Tibial nerve (tissue), 4 donors: ENCODE measurements around the gene MMP28. TPM values are rescaled to one million over a fixed set of nuclear protein-coding genes. Genes with fewer than 3 reads are reported as not detected.

ENCODE experiments used
- DNase-seq, 2 donors: peaks; one replicate each; pipeline ENCODE4 v3.0.0-alpha.2; 2019; ENCODE audit warnings: low spot score in 2 of 2
- H3K27ac ChIP-seq, 4 donors: fragments of 200-600 bp; sonication (generic) in 3 of 4; one replicate each; pipeline ENCODE4 v1.5.1; 2017 to 2019; ENCODE audit warnings: mild to moderate bottlenecking in 1 of 4
- H3K27me3 ChIP-seq, 2 donors: fragments of 200-600 bp; sonication (generic) in 1 of 2; one replicate each; pipeline versions ENCODE4 v1.5.1 to v1.6.0; 2017 to 2019
- H3K36me3 ChIP-seq, 3 donors: fragments of 200-600 bp; sonication (generic); one replicate each; pipeline ENCODE4 v1.5.1; 2018 to 2019
- H3K4me1 ChIP-seq, 4 donors: fragments of 200-600 bp; sonication (generic) in 3 of 4; one replicate each; pipeline ENCODE4 v1.5.1; 2017 to 2019
- H3K4me3 ChIP-seq, 4 donors: fragments of 200-600 bp; sonication (generic) in 3 of 4; one replicate each; pipeline ENCODE4 v1.5.1; 2017 to 2019; ENCODE audit warnings: mild to moderate bottlenecking in 1 of 4, moderate library complexity in 1 of 4
- H3K9me3 ChIP-seq, 4 donors: fragments of 200-600 bp; sonication (generic) in 3 of 4; one replicate each; pipeline ENCODE4 v1.5.1; 2017 to 2019
- CTCF ChIP-seq, 5 experiments: fragments of 200-600 bp in 3 of 5; fragments of 450-650 bp in 2 of 5; sonication (generic) in 3 of 5; IDR thresholded peaks; one replicate each; pipeline ENCODE4 v1.5.1; 2016 to 2019; ENCODE audit warnings: antibody characterized with exemption in 5 of 5, mild to moderate bottlenecking in 3 of 5, moderate library complexity in 2 of 5
- EP300 ChIP-seq, 2 donors: sonication (generic); formaldehyde crosslinking; IDR thresholded peaks; one replicate each; pipeline ENCODE4 v1.6.1; 2017; ENCODE audit warnings: antibody characterized with exemption in 2 of 2, mild to moderate bottlenecking in 1 of 2
- POLR2A ChIP-seq, 2 donors: fragments of 450-650 bp; IDR thresholded peaks; one replicate each; pipeline ENCODE4 v1.6.1; 2017; ENCODE audit warnings: antibody characterized with exemption in 2 of 2, mild to moderate bottlenecking in 2 of 2, moderate library complexity in 2 of 2
- WGBS, 2 donors: methylation state at CpG; one replicate each; pipeline ENCODE4 v1.1.5; 2018; 5-methylcytosine and 5-hydroxymethylcytosine counted together
- total RNA-seq, 4 donors: library from RNA; depleted of rRNA; stranded (reverse); fragments of >200 nt; gene quantifications; one replicate each; pipeline ENCODE4 v1.1.0, GENCODE V29; 2016

The MMP28 gene, protein sequence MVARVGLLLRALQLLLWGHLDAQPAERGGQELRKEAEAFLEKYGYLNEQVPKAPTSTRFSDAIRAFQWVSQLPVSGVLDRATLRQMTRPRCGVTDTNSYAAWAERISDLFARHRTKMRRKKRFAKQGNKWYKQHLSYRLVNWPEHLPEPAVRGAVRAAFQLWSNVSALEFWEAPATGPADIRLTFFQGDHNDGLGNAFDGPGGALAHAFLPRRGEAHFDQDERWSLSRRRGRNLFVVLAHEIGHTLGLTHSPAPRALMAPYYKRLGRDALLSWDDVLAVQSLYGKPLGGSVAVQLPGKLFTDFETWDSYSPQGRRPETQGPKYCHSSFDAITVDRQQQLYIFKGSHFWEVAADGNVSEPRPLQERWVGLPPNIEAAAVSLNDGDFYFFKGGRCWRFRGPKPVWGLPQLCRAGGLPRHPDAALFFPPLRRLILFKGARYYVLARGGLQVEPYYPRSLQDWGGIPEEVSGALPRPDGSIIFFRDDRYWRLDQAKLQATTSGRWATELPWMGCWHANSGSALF
- 100 to 1,000 TPM in 3 of 4 donors, 10 to 100 TPM in 1; 71.7 to 174 (median 136) TPM for total RNA-seq

- WGBS, 2 donors, result 0 to 2% methylated on average over 38 to 62 of the region's 89 CpGs
- Histone ChIP-seq H3K9me3 (peaks cover 0 to 3% (median 0%) of the 10 kb centered on the region in 4 donors), H3K27me3 (no peaks in the 10 kb centered on the region), H3K4me1 (peaks cover 3 to 78% (median 26%) of the 10 kb centered on the region in 4 donors), H3K36me3 (no peaks in the 10 kb centered on the region), H3K4me3 (peak within 1 kb of the TSS; percentile 67 to 71 (median 70)), H3K27ac (peak within 1 kb of the TSS; percentile 62 to 96 (median 82))
- no peak for DNase-seq
- TF ChIP-seq POLR2A (IDR thresholded peaks at IDR 0.05), result peak; percentile 43 to 53
- peak in 1 of 2 donors; percentile 71 for TF ChIP-seq EP300 (IDR thresholded peaks at IDR 0.05)
- no peak for TF ChIP-seq CTCF (IDR thresholded peaks at IDR 0.05)
Observed at GRCh38 chr17:35795007-35795870, at the start of gene MMP28. Gene MMP28 (minus strand): TSS chr17:35795641. CDS start chr17:35795377, 264 bp downstream.

GRCh38 chr17:35844547-35844946 is 49.1 kb upstream of the MMP28 start:
- no peak overlapping the region for H3K27ac ChIP-seq
- no peak for TF ChIP-seq POLR2A (IDR thresholded peaks at IDR 0.05)
- no peak for TF ChIP-seq CTCF (IDR thresholded peaks at IDR 0.05)
- TF ChIP-seq EP300 (IDR thresholded peaks at IDR 0.05), result no peak
- DNase-seq, result no peak
- WGBS, 2 donors, result 96 to 98% methylated on average over 19 of the region's 19 CpGs
- peaks cover 0 to 27% (median 0%) of the 10 kb centered on the region in 4 donors for H3K4me1 ChIP-seq
- peaks cover 4 to 93% (median 27%) of the 10 kb centered on the region in 3 donors for H3K36me3 ChIP-seq
- H3K4me3 ChIP-seq, result no peak overlapping the region
- no peaks in the 10 kb centered on the region for H3K9me3 ChIP-seq
- H3K27me3 ChIP-seq, result no peaks in the 10 kb centered on the region

DNA sequence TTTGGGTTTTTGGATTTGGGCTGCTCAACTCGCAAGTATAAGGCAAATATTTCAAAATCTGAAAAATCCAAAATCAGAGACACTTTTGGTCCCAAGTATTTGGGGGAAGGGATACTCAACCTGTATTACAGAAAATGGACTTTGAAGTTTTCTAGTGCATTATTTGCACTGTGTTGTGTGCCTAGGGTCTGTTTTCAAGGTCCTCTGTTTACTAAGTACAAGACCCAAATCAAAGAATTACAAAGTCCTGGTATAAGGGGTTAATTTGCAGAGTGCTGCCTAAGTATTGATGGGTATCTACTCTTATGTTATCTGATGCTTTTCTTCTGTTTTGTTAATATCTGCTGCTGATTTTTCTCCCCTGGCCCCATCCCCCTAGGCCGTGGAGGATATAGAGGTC is 48.3 kb upstream of the MMP28 start:
- Histone ChIP-seq H3K27me3 (no peaks in the 10 kb centered on the region), H3K9me3 (no peaks in the 10 kb centered on the region), H3K36me3 (peaks cover 4 to 98% (median 32%) of the 10 kb centered on the region in 3 donors), H3K4me3 (no peak overlapping the region), H3K4me1 (peaks cover 0 to 27% (median 0%) of the 10 kb centered on the region in 4 donors), H3K27ac (no peak overlapping the region)
- no peak for DNase-seq
- WGBS, 2 donors, result 94 to 96% methylated on average over 2 of the region's 2 CpGs
- TF ChIP-seq POLR2A (IDR thresholded peaks at IDR 0.05) (no peak), CTCF (IDR thresholded peaks at IDR 0.05) (no peak), EP300 (IDR thresholded peaks at IDR 0.05) (no peak)

GRCh38 chr17:35842239-35842638 is 46.8 kb upstream of the MMP28 start:
- Histone ChIP-seq H3K36me3 (peaks cover 4 to 100% (median 44%) of the 10 kb centered on the region in 3 donors), H3K4me1 (peaks cover 0 to 15% (median 0%) of the 10 kb centered on the region in 4 donors), H3K27me3 (no peaks in the 10 kb centered on the region), H3K4me3 (no peak overlapping the region), H3K27ac (no peak overlapping the region), H3K9me3 (no peaks in the 10 kb centered on the region)
- TF ChIP-seq POLR2A (IDR thresholded peaks at IDR 0.05) (no peak), EP300 (IDR thresholded peaks at IDR 0.05) (no peak), CTCF (IDR thresholded peaks at IDR 0.05) (no peak)
- no peak for DNase-seq
- WGBS, 2 donors, result 97 to 98% methylated on average over 5 of the region's 5 CpGs
